ENCODE measurements around the gene FRMD1. TPM values are rescaled to one million over a fixed set of nuclear protein-coding genes. Genes with fewer than 3 reads are reported as not detected.

The FRMD1 gene
- total RNA-seq (2014; rRNA removed) (not detected in 2 replicates), Bru-seq, nascent RNA (not detected), BruChase-seq, experiment 1, labeled RNA remaining after a 6-hour chase (not detected), BruChase-seq, experiment 2, labeled RNA remaining after a 2-hour chase (not detected)
- long read RNA-seq = 0 reads

- no peaks in the 10 kb centered on the region for H3K9me3 ChIP-seq (ENCODE audit: low read length)
- H3K4me2 ChIP-seq (ENCODE audit: low read length) = no peak within 1 kb of the TSS
- TF ChIP-seq EZH2phosphoT487 (IDR thresholded peaks at IDR 0.05; ENCODE audit: borderline replicate concordance, low read length) (no peak), EZH2 (IDR thresholded peaks at IDR 0.05; ENCODE audit: low read length, unreplicated experiment) (no peak)
- TF ChIP-seq, protein P1, sequence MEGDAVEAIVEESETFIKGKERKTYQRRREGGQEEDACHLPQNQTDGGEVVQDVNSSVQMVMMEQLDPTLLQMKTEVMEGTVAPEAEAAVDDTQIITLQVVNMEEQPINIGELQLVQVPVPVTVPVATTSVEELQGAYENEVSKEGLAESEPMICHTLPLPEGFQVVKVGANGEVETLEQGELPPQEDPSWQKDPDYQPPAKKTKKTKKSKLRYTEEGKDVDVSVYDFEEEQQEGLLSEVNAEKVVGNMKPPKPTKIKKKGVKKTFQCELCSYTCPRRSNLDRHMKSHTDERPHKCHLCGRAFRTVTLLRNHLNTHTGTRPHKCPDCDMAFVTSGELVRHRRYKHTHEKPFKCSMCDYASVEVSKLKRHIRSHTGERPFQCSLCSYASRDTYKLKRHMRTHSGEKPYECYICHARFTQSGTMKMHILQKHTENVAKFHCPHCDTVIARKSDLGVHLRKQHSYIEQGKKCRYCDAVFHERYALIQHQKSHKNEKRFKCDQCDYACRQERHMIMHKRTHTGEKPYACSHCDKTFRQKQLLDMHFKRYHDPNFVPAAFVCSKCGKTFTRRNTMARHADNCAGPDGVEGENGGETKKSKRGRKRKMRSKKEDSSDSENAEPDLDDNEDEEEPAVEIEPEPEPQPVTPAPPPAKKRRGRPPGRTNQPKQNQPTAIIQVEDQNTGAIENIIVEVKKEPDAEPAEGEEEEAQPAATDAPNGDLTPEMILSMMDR (conservative IDR thresholded peaks at IDR 0.05; ENCODE audit: low read depth, low read length) = no peak
- no peaks in the 10 kb centered on the region for H3K4me1 ChIP-seq (ENCODE audit: insufficient read depth, low read length)
- no TSS peak for BruUV-seq (replicated peaks)
- no peaks in the 10 kb centered on the region for H3K79me2 ChIP-seq (ENCODE audit: low read length)
- H2AFZ ChIP-seq (ENCODE audit: low read length) = no peak within 1 kb of the TSS
- H3F3A ChIP-seq (ENCODE audit: low read length, unreplicated experiment) = no peaks in the 10 kb centered on the region
- no peaks in the 10 kb centered on the region for H3K27me3 ChIP-seq (ENCODE audit: low read length)
- ChIA-PET POLR2A (ENCODE audit: unreplicated experiment) (no interaction called here), CTCF (no interaction called here)
- no peak within 1 kb of the TSS for H3K27ac ChIP-seq (ENCODE audit: low read length)
- DNase-seq (no peak), ATAC-seq (no peak)
- no peak within 1 kb of the TSS for H3K4me3 ChIP-seq (ENCODE audit: low read length)
- no peaks in the 10 kb centered on the region for H3K36me3 ChIP-seq (ENCODE audit: low read depth, low read length)
- H4K20me1 ChIP-seq (ENCODE audit: low read length) = no peaks in the 10 kb centered on the region
- H3K9me2 ChIP-seq (replicated peaks; ENCODE audit: low read length) = no peaks in the 10 kb centered on the region
- intact Hi-C loops (cut with micrococcal nuclease) = no loop called here
- no peak within 1 kb of the TSS for H3K9ac ChIP-seq (ENCODE audit: low read length)
These were observed at the start of gene FRMD1 for GRCh38 chr6:168078943-168079405. TSS of gene FRMD1 (minus strand) at chr6:168079212. CDS start at chr6:168079094, 118 bp downstream.

DNA sequence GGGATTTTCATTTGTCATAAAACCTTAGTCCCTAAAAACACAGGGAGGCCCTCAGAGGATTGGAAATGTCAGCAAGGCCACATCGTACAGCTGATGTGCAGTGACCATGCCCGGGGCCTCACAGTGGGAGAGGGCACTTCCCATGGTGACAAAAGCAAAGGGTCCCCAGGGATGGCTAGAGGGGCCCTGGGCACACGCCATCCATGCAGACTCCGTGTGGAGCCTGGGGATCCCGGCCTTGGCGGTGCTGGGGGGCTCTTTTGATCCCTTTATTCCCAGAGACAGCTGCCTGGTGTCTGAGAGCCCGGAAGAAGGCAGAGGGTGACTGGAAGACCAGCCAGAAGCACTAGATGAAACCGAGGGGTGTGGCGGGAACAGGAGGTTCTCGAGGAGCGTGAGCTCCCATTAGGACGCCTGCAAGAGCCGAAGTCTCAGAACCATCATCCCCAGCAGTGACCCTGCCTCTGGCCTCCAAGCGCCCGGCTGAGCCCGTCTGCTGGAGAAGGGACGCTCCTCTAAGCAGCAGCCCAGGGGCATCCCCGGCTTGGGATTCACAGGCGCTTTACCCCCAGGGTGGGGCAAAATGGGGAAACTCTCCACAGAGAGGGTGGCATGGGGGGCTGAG is 49.1 kb upstream of the FRMD1 start:
- intact Hi-C loops (cut with micrococcal nuclease) = no loop called here
- Histone ChIP-seq H3K27me3 (ENCODE audit: low read length) (peaks cover 23% of the 10 kb centered on the region), H3F3A (ENCODE audit: low read length, unreplicated experiment) (no peaks in the 10 kb centered on the region), H3K27ac (ENCODE audit: low read length) (no peak overlapping the region), H2AFZ (ENCODE audit: low read length) (no peak overlapping the region), H3K4me2 (ENCODE audit: low read length) (no peak overlapping the region), H3K36me3 (ENCODE audit: low read depth, low read length) (no peaks in the 10 kb centered on the region), H4K20me1 (ENCODE audit: low read length) (no peaks in the 10 kb centered on the region), H3K4me3 (ENCODE audit: low read length) (no peak overlapping the region), H3K9me3 (ENCODE audit: low read length) (no peaks in the 10 kb centered on the region), H3K79me2 (ENCODE audit: low read length) (no peaks in the 10 kb centered on the region), H3K9me2 (replicated peaks; ENCODE audit: low read length) (no peaks in the 10 kb centered on the region), H3K9ac (ENCODE audit: low read length) (no peak overlapping the region), H3K4me1 (ENCODE audit: insufficient read depth, low read length) (no peaks in the 10 kb centered on the region)
- TF ChIP-seq, protein P1 (conservative IDR thresholded peaks at IDR 0.05; ENCODE audit: low read depth, low read length) = no peak
- TF ChIP-seq EZH2phosphoT487 (IDR thresholded peaks at IDR 0.05; ENCODE audit: borderline replicate concordance, low read length) (no peak), EZH2 (IDR thresholded peaks at IDR 0.05; ENCODE audit: low read length, unreplicated experiment) (no peak)
- ChIA-PET CTCF (no interaction called here), POLR2A (ENCODE audit: unreplicated experiment) (no interaction called here)
- BruUV-seq (replicated peaks) = no TSS peak
- no peak for ATAC-seq
- no peak for DNase-seq

- BruUV-seq (replicated peaks) = no TSS peak
- CTCF ChIA-PET = no interaction called here
These were observed 48.4 kb upstream of the FRMD1 start for GRCh38 chr6:168127384-168127868.

More at GRCh38 chr6:168127384-168127868, 48.4 kb upstream of the FRMD1 start:
- Histone ChIP-seq H4K20me1 (ENCODE audit: low read length) (no peaks in the 10 kb centered on the region), H3K9ac (ENCODE audit: low read length) (no peak overlapping the region), H3K27me3 (ENCODE audit: low read length) (peaks cover 19% of the 10 kb centered on the region), H3K27ac (ENCODE audit: low read length) (no peak overlapping the region), H3K9me3 (ENCODE audit: low read length) (no peaks in the 10 kb centered on the region), H2AFZ (ENCODE audit: low read length) (no peak overlapping the region), H3K4me1 (ENCODE audit: insufficient read depth, low read length) (no peaks in the 10 kb centered on the region), H3K36me3 (ENCODE audit: low read depth, low read length) (no peaks in the 10 kb centered on the region), H3K4me3 (ENCODE audit: low read length) (no peak overlapping the region), H3K9me2 (replicated peaks; ENCODE audit: low read length) (no peaks in the 10 kb centered on the region), H3K79me2 (ENCODE audit: low read length) (no peaks in the 10 kb centered on the region), H3K4me2 (ENCODE audit: low read length) (no peak overlapping the region), H3F3A (ENCODE audit: low read length, unreplicated experiment) (no peaks in the 10 kb centered on the region)
- DNase-seq (no peak), ATAC-seq (no peak)
- TF ChIP-seq, protein P1 (conservative IDR thresholded peaks at IDR 0.05; ENCODE audit: low read depth, low read length) = no peak
- TF ChIP-seq EZH2 (IDR thresholded peaks at IDR 0.05; ENCODE audit: low read length, unreplicated experiment) (no peak), EZH2phosphoT487 (IDR thresholded peaks at IDR 0.05; ENCODE audit: borderline replicate concordance, low read length) (no peak)
- POLR2A ChIA-PET (ENCODE audit: unreplicated experiment) = no interaction called here
- intact Hi-C loops (cut with micrococcal nuclease) = no loop called here
